NCI-H2171 treated with DMSO at 0.1 percent for 48 hours (cell line): ENCODE measurements around the gene DYSF.
"Not testable (repeated sequence)": the region's sequence is repeated elsewhere in the genome, so short reads cannot be mapped to it uniquely, and the experiment has no call there.

ENCODE experiments used
- DNase-seq: peaks from one replicate; lab custom pipeline; 2025; lab: John Stamatoyannopoulos, UW

The DYSF gene

GRCh38 chr2:71647356-71647755 is 194.0 kb downstream of the DYSF start:
- no peak for DNase-seq

- no peak for DNase-seq
Measured at GRCh38 chr2:71655498-71655897, 202.1 kb downstream of the DYSF start.

- DNase-seq, result not testable (repeated sequence)
Measured at GRCh38 chr2:71658256-71658655, 204.9 kb downstream of the DYSF start.

GRCh38 chr2:71658771-71659170 is 205.4 kb downstream of the DYSF start:
- DNase-seq, result no peak

GRCh38 chr2:71659868-71660518 is 206.6 kb downstream of the DYSF start:
- no peak for DNase-seq

- no peak for DNase-seq
Measured at GRCh38 chr2:71661782-71662181, 208.4 kb downstream of the DYSF start.

GRCh38 chr2:71662665-71663394 is 209.5 kb downstream of the DYSF start:
- no peak for DNase-seq

- DNase-seq, result no peak
Measured at GRCh38 chr2:71664161-71664560, 210.8 kb downstream of the DYSF start.

- DNase-seq, result peak; percentile 8
Measured at GRCh38 chr2:71665168-71666093, 212.1 kb downstream of the DYSF start.

- DNase-seq, result no peak
Measured at GRCh38 chr2:71666094-71666474, 212.7 kb downstream of the DYSF start.

GRCh38 chr2:71667256-71668182 is 214.2 kb downstream of the DYSF start:
- DNase-seq, result peak; percentile 8

GRCh38 chr2:71668326-71669057 is 215.1 kb downstream of the DYSF start:
- DNase-seq, result no peak

- DNase-seq, result no peak
Measured at GRCh38 chr2:71669058-71669456, 215.7 kb downstream of the DYSF start.

GRCh38 chr2:71669628-71670429 is 216.5 kb downstream of the DYSF start:
- no peak for DNase-seq

- DNase-seq, result no peak
Measured at GRCh38 chr2:71670430-71670795, 217.1 kb downstream of the DYSF start.

- DNase-seq, result no peak
Measured at GRCh38 chr2:71671203-71671854, 218.0 kb downstream of the DYSF start.

- DNase-seq, result no peak
Measured at GRCh38 chr2:71671895-71672825, 218.8 kb downstream of the DYSF start.
